GM18861 (cell line): ENCODE results near the gene CENPT.

ENCODE experiments used
- ATAC-seq: cut with Tn5 transposase; IDR thresholded peaks from one replicate; pipeline ENCODE4 v1.9.1; 2021; ENCODE audit not compliant: unreplicated experiment

Gene CENPT

GRCh38 chr16:67847064-67847861 lies at the start of gene CENPT:
Gene CENPT, minus strand, starts transcription at chr16:67847693. Its CDS starts 13,834 bp downstream, at chr16:67833859.
- ATAC-seq = peak; percentile 30

GRCh38 chr16:67897231-67897630 lies 49.7 kb upstream of the CENPT start:
- no peak for ATAC-seq

GRCh38 chr16:67893743-67894399 lies 46.4 kb upstream of the CENPT start:
- no peak for ATAC-seq

- ATAC-seq = peak; percentile 73
These were observed 45.6 kb upstream of the CENPT start, which contains the start of gene PSKH1 for GRCh38 chr16:67892899-67893742. Gene PSKH1, plus strand, starts transcription at chr16:67893254. Its CDS starts 15,496 bp downstream, at chr16:67908750.

- no peak for ATAC-seq
These were observed 44.9 kb upstream of the CENPT start for GRCh38 chr16:67892375-67892774.

GRCh38 chr16:67888331-67888730 lies 40.8 kb upstream of the CENPT start:
- ATAC-seq = no peak

GRCh38 chr16:67886387-67886786 lies 38.9 kb upstream of the CENPT start:
- ATAC-seq = no peak

GRCh38 chr16:67885976-67886375 lies 38.5 kb upstream of the CENPT start:
- no peak for ATAC-seq

GRCh38 chr16:67885545-67885944 lies 38.1 kb upstream of the CENPT start:
- ATAC-seq = no peak

- ATAC-seq = no peak
These were observed 37.2 kb upstream of the CENPT start, which contains the start of gene NRN1L for GRCh38 chr16:67884684-67885083. Gene NRN1L, plus strand, starts transcription at chr16:67884885. Its CDS starts 19 bp downstream, at chr16:67884904.

GRCh38 chr16:67883872-67884261 lies 36.4 kb upstream of the CENPT start:
- no peak for ATAC-seq

GRCh38 chr16:67883146-67883871 lies 35.8 kb upstream of the CENPT start:
- ATAC-seq = no peak

- ATAC-seq = no peak
These were observed 35.1 kb upstream of the CENPT start for GRCh38 chr16:67882374-67883145.

GRCh38 chr16:67881621-67882161 lies 34.2 kb upstream of the CENPT start:
- no peak for ATAC-seq

- ATAC-seq = no peak
These were observed 33.1 kb upstream of the CENPT start for GRCh38 chr16:67880584-67880983.

- no peak for ATAC-seq
These were observed 32.4 kb upstream of the CENPT start for GRCh38 chr16:67879936-67880335.

- no peak for ATAC-seq
These were observed 32.0 kb upstream of the CENPT start for GRCh38 chr16:67879462-67879861.

GRCh38 chr16:67878846-67879245 lies 31.4 kb upstream of the CENPT start:
- no peak for ATAC-seq

- no peak for ATAC-seq
These were observed 30.7 kb upstream of the CENPT start for GRCh38 chr16:67878232-67878631.

GRCh38 chr16:67877064-67877463 lies 29.6 kb upstream of the CENPT start:
- no peak for ATAC-seq
